MCF 10A (cell line): ENCODE results near the gene NKRF. TPM values are rescaled to one million over a fixed set of nuclear protein-coding genes. Genes with fewer than 3 reads are reported as not detected.

ENCODE experiments used
- Bru-seq: library from RNA; stranded (reverse); fragments of 400-500 nt; gene quantifications from one replicate; lab custom pipeline; 2021; lab: Mats Ljungman, UMichigan
- BruChase-seq, 2 experiments: library from RNA; stranded (reverse); fragments of 400-500 nt; gene quantifications; one replicate each; lab custom pipeline; 2021; lab: Mats Ljungman, UMichigan
- BruUV-seq: library from RNA; stranded (reverse); fragments of 400-500 nt; replicated peaks from 2 replicates; lab custom pipeline; 2021; lab: Mats Ljungman, UMichigan
- CTCF ChIA-PET: fragments of 300-600 bp; sonication (Branson Sonifier 250); formaldehyde crosslinking; extraction: SDS; loops from one replicate; lab custom pipeline; 2021; ENCODE audit warnings: antibody characterized with exemption, inconsistent platforms; lab: Yijun Ruan, JAX
- POLR2A ChIA-PET: fragments of 300-600, 350-650 bp; sonication (Branson Sonifier 250); formaldehyde crosslinking; extraction: SDS; loops from one replicate; lab custom pipeline; 2020; ENCODE audit warnings: antibody characterized with exemption, inconsistent platforms; lab: Yijun Ruan, JAX
- DNase-seq: peaks from one replicate; pipeline ENCODE4 v3.0.0-alpha.2; 2018; ENCODE audit not compliant: unreplicated experiment
- H3K27ac Mint-ChIP-seq: one replicate; pipeline ENCODE4 v1.8.0; 2022; ENCODE audit warnings: mild to moderate bottlenecking, low read depth, mixed read lengths; ENCODE audit not compliant: unreplicated experiment
- H3K27me3 Mint-ChIP-seq: one replicate; pipeline ENCODE4 v1.8.0; 2022; ENCODE audit warnings: mixed read lengths; ENCODE audit not compliant: insufficient read depth, unreplicated experiment
- H3K36me3 Mint-ChIP-seq: one replicate; pipeline ENCODE4 v1.8.0; 2022; ENCODE audit warnings: mild to moderate bottlenecking, moderate library complexity, mixed read lengths; ENCODE audit not compliant: insufficient read depth, unreplicated experiment
- H3K4me1 Mint-ChIP-seq: one replicate; pipeline ENCODE4 v1.8.0; 2022; ENCODE audit warnings: mixed read lengths; ENCODE audit not compliant: insufficient read depth, unreplicated experiment
- H3K4me3 Mint-ChIP-seq: one replicate; pipeline ENCODE4 v1.8.0; 2022; ENCODE audit warnings: mild to moderate bottlenecking, moderate library complexity, mixed read lengths; ENCODE audit not compliant: unreplicated experiment
- H3K9me3 Mint-ChIP-seq: one replicate; pipeline ENCODE4 v1.8.0; 2022; ENCODE audit warnings: mixed read lengths; ENCODE audit not compliant: unreplicated experiment
- CTCF ChIP-seq: fragments of 200-600 bp; IDR thresholded peaks from one replicate; pipeline ENCODE4 v1.8.0; 2022; ENCODE audit warnings: antibody characterized with exemption, mild to moderate bottlenecking; ENCODE audit not compliant: unreplicated experiment
- intact Hi-C: fragments of 100-400 bp; cut with micrococcal nuclease; formaldehyde crosslinking; loops from 2 replicates; pipeline ENCODE4 v1.14.1; 2022
- long read RNA-seq: library from polyadenylated mRNA; stranded (forward); transcript quantifications from one replicate; pipeline ENCODE4 v2.0.0, GENCODE V29; 2022
- total RNA-seq: library from RNA; stranded (reverse); gene quantifications from 2 replicates; pipeline ENCODE4 v1.2.3, GENCODE V29; 2022

NKRF gene
- total RNA-seq: 12.5 and 16.1 TPM in 2 replicates
- Bru-seq, nascent RNA: percentile 75 among the genes with signal in this experiment
- percentile 67 among the genes with signal in this experiment for BruChase-seq, experiment 1, labeled RNA remaining after a 6-hour chase
- BruChase-seq, experiment 2, labeled RNA remaining after a 2-hour chase: percentile 86 among the genes with signal in this experiment
- long read RNA-seq, transcript NKRF-201 (3 exons, 3,817 nt): major isoform, 19 of 25 reads
- long read RNA-seq, partial matches to known transcripts: 0 of 25 reads
- long read RNA-seq, other reads (novel, unspliced or antisense): 4 of 25 reads

GRCh38 chrX:119606280-119607017 is at the start of gene NKRF:
NKRF (minus strand) TSS chrX:119606424.
- H3K4me1 Mint-ChIP-seq: peaks cover 4% of the 10 kb centered on the region
- ChIA-PET CTCF (interaction anchor here (0.6 to 1.6 kb wide), 3 partner anchors 10 to 152 kb away, joined by 3 read pairs; partner anchors contain the start of gene SOWAHD), POLR2A (interaction anchor here (0.6 to 6.6 kb wide), 16 partner anchors 23 to 955 kb away, joined by 3 to 48 read pairs (median 4); partner anchors contain the start of genes RPL39, SLC25A5, SOWAHD and STEEP1)
- H3K36me3 Mint-ChIP-seq: no peaks in the 10 kb centered on the region
- intact Hi-C loops: loop anchor here (1.0 kb wide), 1 partner anchor 90 kb away; no protein-coding TSS in a partner anchor
- no peaks in the 10 kb centered on the region for H3K9me3 Mint-ChIP-seq
- no TSS peak for BruUV-seq
- peak; percentile 89 for DNase-seq
- no peak for TF ChIP-seq CTCF
- H3K4me3 Mint-ChIP-seq: peak within 1 kb of the TSS; percentile 88
- H3K27me3 Mint-ChIP-seq: no peaks in the 10 kb centered on the region
- peak within 1 kb of the TSS; percentile 91 for H3K27ac Mint-ChIP-seq

- Mint-ChIP-seq H3K9me3 (no peaks in the 10 kb centered on the region), H3K4me3 (no peak overlapping the region)
- intact Hi-C loops: no loop called here
Measured at GRCh38 chrX:119655125-119655524, 48.9 kb upstream of the NKRF start.

GRCh38 chrX:119654112-119654531 is 47.9 kb upstream of the NKRF start:
- CTCF ChIA-PET: interaction anchor here (0.6 to 1.1 kb wide), 3 partner anchors 31 to 103 kb away, joined by 3 read pairs; no protein-coding TSS in a partner anchor
- POLR2A ChIA-PET: no interaction called here
- Mint-ChIP-seq H3K27ac (no peak overlapping the region), H3K4me1 (no peaks in the 10 kb centered on the region), H3K4me3 (no peak overlapping the region), H3K9me3 (no peaks in the 10 kb centered on the region), H3K36me3 (no peaks in the 10 kb centered on the region), H3K27me3 (peaks cover 14% of the 10 kb centered on the region)
- intact Hi-C loops: no loop called here
- no peak for DNase-seq
- no peak for TF ChIP-seq CTCF
- no TSS peak for BruUV-seq

More at GRCh38 chrX:119655125-119655524, 48.9 kb upstream of the NKRF start:
- ChIA-PET POLR2A (interaction anchor here (0.8 kb wide), 1 partner anchor 21 kb away, joined by 4 read pairs; no protein-coding TSS in a partner anchor), CTCF (interaction anchor here (1.1 kb wide), 1 partner anchor 30 kb away, joined by 3 read pairs; no protein-coding TSS in a partner anchor)
- Mint-ChIP-seq H3K4me1 (no peaks in the 10 kb centered on the region), H3K27me3 (peaks cover 14% of the 10 kb centered on the region), H3K36me3 (no peaks in the 10 kb centered on the region), H3K27ac (no peak overlapping the region)
- TF ChIP-seq CTCF: no peak
- no TSS peak for BruUV-seq
- DNase-seq: peak; percentile 46

- H3K4me3 Mint-ChIP-seq: no peak overlapping the region
- no peak overlapping the region for H3K27ac Mint-ChIP-seq
- CTCF ChIA-PET: no interaction called here
Measured at GRCh38 chrX:119648421-119648775, 42.2 kb upstream of the NKRF start.

More at GRCh38 chrX:119648421-119648775, 42.2 kb upstream of the NKRF start:
- POLR2A ChIA-PET: no interaction called here
- H3K36me3 Mint-ChIP-seq: no peaks in the 10 kb centered on the region
- no peak for DNase-seq
- H3K9me3 Mint-ChIP-seq: no peaks in the 10 kb centered on the region
- no peaks in the 10 kb centered on the region for H3K4me1 Mint-ChIP-seq
- intact Hi-C loops: no loop called here
- peaks cover under 1% of the 10 kb centered on the region for H3K27me3 Mint-ChIP-seq
- no TSS peak for BruUV-seq
- TF ChIP-seq CTCF: no peak
